Measurements from ENCODE around the gene ALKBH7. TPM values are rescaled to one million over a fixed set of nuclear protein-coding genes. Genes with fewer than 3 reads are reported as not detected.
"Not testable (repeated sequence)": the region's sequence is repeated elsewhere in the genome, so short reads cannot be mapped to it uniquely, and the experiment has no call there.

The ALKBH7 gene
- total RNA-seq, 1 donor from 2014 or later = 31.4 TPM

DNA sequence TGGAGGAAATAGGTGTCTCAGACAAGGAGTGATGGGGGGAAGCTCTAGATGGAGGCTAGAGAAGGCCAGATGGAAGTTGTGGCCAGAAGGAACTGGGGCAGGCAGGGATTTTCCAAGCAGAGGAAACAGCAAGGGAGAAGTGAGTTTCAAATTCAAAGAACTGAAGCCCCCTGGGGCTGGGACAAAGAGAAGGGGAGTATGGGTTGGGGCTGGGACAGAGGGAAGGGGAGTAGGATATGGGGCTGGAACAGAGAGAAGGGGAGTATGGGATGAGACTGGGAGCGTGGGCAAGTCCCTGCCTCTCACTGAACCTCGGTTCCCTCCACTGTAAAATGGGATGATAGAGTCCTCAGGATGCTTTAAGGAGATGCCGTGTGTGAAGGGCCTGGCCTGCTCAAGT is 22.2 kb downstream of the ALKBH7 start:
- intact Hi-C loops (cut with micrococcal nuclease) = loop anchor here (5.0 kb wide), 1 partner anchor 342 kb away; the partner anchor contains the start of genes GPR108 and TRIP10

DNA sequence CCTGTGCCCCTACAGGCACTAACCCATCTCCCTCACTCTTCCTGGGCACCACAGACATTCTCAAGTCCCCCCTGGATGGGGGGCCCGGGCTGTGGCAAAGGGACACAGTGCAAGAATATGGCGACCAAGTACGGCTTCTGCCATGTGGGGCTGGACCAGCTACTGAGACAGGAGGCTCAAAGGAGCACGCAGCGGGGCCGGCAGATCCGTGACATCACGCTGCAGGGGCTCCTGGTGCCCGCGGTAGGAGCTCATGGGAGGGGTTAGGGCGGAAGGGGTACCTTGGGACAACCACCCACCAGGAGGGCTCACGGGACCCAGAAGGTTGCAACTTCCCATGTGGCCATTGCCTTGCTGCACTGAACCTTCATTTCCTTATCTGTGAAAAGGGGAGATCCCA is 23.7 kb downstream of the ALKBH7 start:
- intact Hi-C loops (cut with micrococcal nuclease) = no loop called here

DNA sequence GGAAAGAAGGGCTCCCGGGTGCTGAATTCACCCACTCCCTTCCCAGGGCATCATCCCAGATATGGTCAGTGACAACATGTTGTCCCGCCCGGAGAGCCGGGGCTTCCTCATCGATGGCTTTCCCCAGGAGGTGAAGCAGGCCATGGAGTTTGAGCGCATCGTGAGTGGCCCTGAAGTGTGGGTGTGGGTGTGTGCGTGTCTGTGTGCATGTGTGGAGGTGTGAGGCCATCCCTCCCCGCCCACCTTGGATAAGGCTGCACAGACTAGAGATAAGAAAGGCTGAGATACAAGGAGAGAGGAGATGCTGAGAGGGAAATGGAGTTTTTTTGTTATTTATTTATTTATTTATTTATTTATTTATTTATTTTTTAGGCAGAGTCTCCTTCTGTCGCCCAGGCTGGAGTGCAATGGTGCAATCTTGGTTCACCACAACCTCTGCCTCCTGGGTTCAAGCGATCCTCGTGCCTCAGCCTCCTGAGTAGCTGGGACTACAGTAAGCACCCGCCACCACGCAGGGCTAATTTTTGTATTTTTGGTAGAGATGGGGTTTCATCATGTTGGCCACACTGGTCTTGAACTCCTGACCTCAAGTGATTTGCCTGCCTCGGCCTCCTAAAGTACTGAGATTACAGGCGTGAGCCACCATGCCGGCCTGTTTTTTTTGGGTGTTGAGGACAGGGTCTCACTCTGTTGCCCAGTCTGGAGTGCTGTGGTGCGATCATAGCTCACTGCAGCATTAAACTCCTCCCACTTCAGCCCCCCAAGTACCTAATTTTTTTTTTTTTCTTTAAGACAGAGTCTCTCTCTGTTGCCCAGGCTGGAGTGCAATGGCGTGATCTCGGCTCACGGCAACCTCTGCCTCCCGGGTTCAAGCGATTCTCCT is 27.7 kb downstream of the ALKBH7 start:
- intact Hi-C loops (cut with micrococcal nuclease) = not testable (repeated sequence)

DNA sequence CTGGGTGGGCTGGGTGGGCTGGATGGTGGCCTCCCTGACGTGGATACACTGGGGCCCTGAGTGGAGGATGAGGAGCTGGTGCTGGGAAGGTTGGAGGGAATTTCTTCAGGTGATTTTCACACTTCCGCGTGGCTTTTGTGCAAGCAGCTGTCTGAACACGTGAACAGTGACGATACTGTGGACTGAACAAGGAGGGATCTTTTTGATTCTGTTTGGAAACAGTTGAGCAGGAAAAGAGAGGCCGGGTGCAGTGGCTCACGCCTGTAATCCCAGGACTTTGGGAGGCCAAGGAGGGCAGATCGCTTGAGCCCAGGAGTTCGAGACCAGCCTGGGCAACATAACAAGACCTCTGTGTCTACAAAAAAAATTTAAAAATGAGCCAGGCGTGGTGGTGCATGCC is 29.5 kb downstream of the ALKBH7 start:
- intact Hi-C loops (cut with micrococcal nuclease) = no loop called here

- intact Hi-C loops (cut with micrococcal nuclease) = no loop called here
These were observed 30.4 kb downstream of the ALKBH7 start for GRCh38 chr19:6402837-6403608.

GRCh38 chr19:6406401-6406800 is 33.8 kb downstream of the ALKBH7 start:
- intact Hi-C loops (cut with micrococcal nuclease) = no loop called here

- intact Hi-C loops (cut with micrococcal nuclease) = no loop called here
These were observed 36.8 kb downstream of the ALKBH7 start for GRCh38 chr19:6409346-6409745.

GRCh38 chr19:6412061-6412446 is 39.5 kb downstream of the ALKBH7 start:
- intact Hi-C loops (cut with micrococcal nuclease) = no loop called here

GRCh38 chr19:6412447-6413091 is 40.0 kb downstream of the ALKBH7 start:
- intact Hi-C loops (cut with micrococcal nuclease) = no loop called here

DNA sequence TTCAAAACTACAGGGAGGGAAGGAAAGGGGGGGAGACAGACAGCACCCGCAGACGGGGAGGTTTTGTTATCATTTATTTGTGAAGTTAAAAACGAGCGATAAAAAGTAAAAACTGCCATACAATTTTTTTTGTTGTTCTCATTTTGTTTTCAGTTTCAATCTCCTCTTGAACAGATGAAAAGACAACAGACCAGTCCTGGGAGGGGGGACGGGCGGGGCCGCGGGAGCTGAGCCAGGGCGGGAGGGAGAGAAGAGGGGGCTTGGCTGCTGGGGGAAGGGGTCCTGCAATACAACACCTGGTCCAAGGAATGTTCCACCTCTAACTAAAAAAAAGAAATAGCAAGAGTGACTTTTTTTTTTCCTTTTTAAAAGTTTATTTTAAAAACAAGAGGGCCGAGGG is 40.7 kb downstream of the ALKBH7 start:
- intact Hi-C loops (cut with micrococcal nuclease) = no loop called here

DNA sequence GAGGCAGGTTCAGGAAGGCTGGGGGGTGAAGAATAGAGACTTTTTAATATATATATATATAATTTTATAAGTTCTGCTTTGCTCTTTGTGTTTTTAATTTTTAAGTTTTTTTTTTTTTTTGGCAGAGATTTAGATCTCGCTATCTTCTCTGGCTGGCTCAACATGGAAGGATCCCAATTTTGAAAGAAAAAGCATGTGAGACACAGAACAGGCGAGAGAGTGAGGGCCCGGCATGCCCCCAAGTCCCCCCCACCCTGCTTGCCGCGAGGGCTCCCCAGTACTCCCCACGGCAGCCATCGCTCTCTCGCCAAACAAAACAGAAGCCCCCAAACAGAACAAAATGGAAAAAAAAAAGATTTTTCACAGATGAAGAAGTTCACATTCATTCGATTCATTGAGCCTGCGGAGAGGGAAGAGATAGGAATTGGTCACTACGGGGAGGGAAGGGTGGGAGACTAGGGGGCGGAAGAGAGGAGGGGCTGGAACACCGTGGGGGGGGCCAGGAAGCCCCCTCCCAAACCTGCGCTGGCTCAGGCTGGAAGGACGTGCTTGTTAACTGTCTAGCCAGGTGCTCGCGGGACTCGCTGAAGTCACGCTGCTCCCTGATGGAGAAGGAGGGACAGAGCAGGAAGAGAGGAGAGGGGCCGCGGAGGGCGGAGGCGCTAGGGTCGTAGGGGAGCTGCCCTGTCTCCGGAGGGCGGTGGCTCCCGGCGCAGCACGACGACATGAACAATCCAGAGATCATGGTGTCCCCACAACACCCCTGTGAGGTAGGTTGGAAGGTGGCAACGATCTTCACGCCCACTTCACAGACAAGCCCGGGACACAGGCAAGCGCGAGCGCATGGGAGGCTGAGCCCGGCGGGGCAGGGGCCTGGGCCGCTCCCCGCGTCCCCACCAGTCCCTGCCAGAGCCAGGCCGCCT is 41.4 kb downstream of the ALKBH7 start:
- intact Hi-C loops (cut with micrococcal nuclease) = no loop called here

GRCh38 chr19:6414793-6415590 is 42.4 kb downstream of the ALKBH7 start:
- intact Hi-C loops (cut with micrococcal nuclease) = no loop called here

DNA sequence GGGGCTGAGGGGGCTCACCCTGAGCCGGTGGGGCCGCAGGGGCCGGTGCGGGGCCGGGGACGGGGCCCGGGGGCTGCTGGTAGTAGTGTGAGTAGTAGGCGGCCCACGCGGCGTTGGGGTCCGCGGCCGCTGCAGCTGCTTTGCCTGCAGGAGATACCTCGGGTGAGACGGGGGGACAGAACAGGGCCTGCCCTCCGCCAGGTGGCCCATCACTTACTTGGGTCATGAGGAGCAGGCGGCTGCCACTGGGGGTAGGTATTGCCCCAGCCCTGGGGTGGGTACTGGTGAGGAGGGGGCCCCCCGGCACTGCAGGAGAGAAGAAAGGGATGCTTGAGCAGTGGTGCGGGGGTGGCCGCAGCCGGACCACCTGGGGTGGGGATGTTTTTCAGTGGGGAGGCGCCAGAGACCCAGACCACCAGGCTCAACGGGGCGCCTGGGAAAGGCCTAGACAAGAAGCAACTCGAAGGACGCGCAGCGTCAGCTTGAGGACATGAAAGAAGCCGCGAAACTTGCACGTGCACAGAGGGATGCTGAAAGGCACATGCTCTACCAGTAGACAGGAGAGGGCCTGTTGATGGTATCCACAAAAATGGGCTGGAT is 43.1 kb downstream of the ALKBH7 start:
- intact Hi-C loops (cut with micrococcal nuclease) = no loop called here

DNA sequence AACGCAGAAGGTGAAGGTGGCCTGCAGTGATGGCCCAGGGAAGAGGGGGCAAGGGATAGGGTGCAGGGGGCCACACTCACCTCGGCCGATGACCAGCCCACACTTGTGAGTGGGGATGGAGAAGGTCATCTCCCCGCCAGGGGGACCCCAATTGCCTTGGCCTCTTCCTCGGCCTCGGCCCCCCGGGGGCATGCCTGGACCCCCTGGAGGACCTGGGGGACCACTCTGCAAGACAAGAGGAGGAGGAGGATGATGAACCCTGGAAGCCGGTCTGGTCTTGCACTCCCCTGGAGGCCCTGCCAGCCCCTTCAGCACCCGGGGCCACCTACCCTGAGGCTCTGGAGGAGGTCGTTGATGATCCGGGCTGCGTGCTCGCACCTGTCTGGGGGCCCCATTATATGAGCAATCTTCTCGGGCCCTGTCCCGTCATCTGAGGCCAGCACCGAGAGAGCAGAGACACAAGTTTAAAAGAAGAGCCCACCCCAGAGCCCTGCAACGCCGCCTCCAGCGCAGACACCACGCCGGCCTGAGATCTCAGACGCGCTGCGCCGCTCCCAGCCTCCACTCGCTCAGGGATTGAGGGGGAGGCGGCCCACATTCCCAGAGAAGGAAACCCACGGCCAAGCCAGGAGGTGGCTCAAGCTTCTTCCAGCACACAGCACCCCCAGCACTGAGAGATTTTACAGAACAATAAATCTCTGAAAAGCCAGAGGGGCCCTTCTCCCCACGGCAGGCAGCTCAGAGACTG is 44.2 kb downstream of the ALKBH7 start:
- intact Hi-C loops (cut with micrococcal nuclease) = no loop called here

DNA sequence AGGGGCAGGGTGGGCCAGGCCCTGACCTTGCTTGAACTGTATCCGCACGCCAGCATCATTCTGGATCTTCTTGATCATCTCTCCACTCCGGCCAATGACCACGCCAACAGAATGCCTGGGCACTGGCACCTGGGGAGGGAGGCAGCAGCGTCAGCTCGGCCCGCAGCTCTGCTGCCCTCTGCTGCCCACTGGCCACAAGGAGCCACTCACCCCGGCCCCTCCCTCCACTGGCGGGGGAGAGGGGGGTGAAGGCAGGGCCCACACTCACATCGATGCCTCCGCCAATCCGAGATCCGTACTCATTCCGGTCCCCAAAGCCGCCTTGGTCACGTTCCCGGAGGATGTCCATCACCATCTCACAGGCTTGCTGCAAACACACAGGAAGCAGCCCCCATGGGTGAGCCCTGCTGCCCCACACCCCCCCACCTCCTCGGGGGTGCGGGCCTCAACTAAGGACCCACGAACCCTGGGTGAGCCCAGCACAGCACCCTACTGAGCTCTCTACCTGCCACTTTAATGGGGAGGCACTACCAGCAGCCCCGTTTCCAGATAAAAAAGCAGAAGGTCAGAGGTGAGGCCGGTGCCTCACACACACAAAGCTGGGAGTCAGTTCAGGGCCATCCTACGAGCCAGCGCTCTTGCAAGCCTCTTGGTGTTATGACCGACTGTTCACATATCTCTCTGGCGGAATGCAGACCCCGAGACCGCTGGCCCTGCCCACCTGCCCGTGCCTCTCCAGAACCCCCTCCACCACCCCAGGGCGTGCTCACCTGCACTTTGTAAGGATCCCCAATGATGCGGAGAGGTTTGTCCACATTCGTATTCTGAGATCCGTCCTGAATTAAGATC is 45.3 kb downstream of the ALKBH7 start:
- intact Hi-C loops (cut with micrococcal nuclease) = no loop called here

GRCh38 chr19:6418562-6418932 is 46.0 kb downstream of the ALKBH7 start:
- intact Hi-C loops (cut with micrococcal nuclease) = no loop called here

GRCh38 chr19:6421075-6422014 is 48.8 kb downstream of the ALKBH7 start:
- intact Hi-C loops (cut with micrococcal nuclease) = no loop called here

Data from T-helper 1 cell treated with Interleukin-12 subunit alpha and Interleukin-12 subunit beta and Interleukin-4 antibody, amounts not matched to agents 30 ng/mL and 1 ng/mL, for 36 hours (primary cell).